HepG2 (cell line): ENCODE data around the gene FRMD8. TPM values are rescaled to one million over a fixed set of nuclear protein-coding genes. Genes with fewer than 3 reads are reported as not detected.

Source experiments
- ATAC-seq: fragments of 200-7000 bp; cut with Tn5 transposase; 3 replicates; pipeline ENCODE4 v1.9.1; 2020; ENCODE audit warnings: mild to moderate bottlenecking, moderate library complexity
- BruUV-seq: library from RNA; stranded (reverse); fragments of 400-500 nt; replicated peaks from 2 replicates; lab custom pipeline; 2021; lab: Mats Ljungman, UMichigan
- CTCF ChIA-PET: fragments of 300-600 bp; formaldehyde crosslinking; extraction: SDS; loops from one replicate; lab custom pipeline; 2021; ENCODE audit warnings: low total read pairs, inconsistent platforms, low intra/inter-chr PET ratio; lab: Yijun Ruan, JAX
- POLR2A ChIA-PET: fragments of 350-600 bp; sonication (Branson Sonifier 250); formaldehyde crosslinking; loops from one replicate; lab custom pipeline; 2020; ENCODE audit warnings: antibody characterized with exemption, inconsistent platforms; lab: Yijun Ruan, JAX
- DNase-seq: peaks from one replicate; pipeline ENCODE4 v3.0.0-alpha.2; 2015; ENCODE audit warnings: low spot score
- FAIRE-seq: peaks from 3 replicates; lab custom pipeline; 2011; peaks lifted over from hg19 to GRCh38; lab: Jason Lieb, UNC
- H2AFZ ChIP-seq: one replicate; pipeline ENCODE4 v1.6.1; 2011; ENCODE audit warnings: low read length, inconsistent platforms
- H3K27ac ChIP-seq: fragments of 300-600 bp; 3 replicates; pipeline ENCODE4 v1.8.0; 2011; ENCODE audit warnings: mixed run types, mild to moderate bottlenecking, mixed read lengths, low read length, inconsistent platforms; ENCODE audit not compliant: insufficient read depth; ENCODE audit errors: extremely low read length
- H3K27me3 ChIP-seq, 2 experiments: fragments of 200-600 bp in 1 of 2; 2 replicates in 1 of 2; 3 replicates in 1 of 2; pipeline versions ENCODE4 v1.6.0 to v1.8.0; 2011; ENCODE audit warnings: low read length in 2 of 2, mild to moderate bottlenecking in 2 of 2, moderate library complexity in 2 of 2, inconsistent platforms in 1 of 2; ENCODE audit not compliant: insufficient read depth in 2 of 2, control insufficient read depth in 1 of 2
- H3K36me3 ChIP-seq, 2 experiments: fragments of 200-600 bp in 1 of 2; replicated peaks in 1 of 2; 2 replicates in 1 of 2; 3 replicates in 1 of 2; pipeline versions ENCODE4 v1.5.1 to v1.8.0; 2011; ENCODE audit warnings: low read length in 2 of 2, inconsistent platforms in 1 of 2; ENCODE audit not compliant: insufficient read depth in 2 of 2, control insufficient read depth in 1 of 2
- H3K4me1 ChIP-seq: 2 replicates; pipeline ENCODE4 v1.5.1; 2012; ENCODE audit warnings: low read length, inconsistent platforms; ENCODE audit not compliant: insufficient read depth
- H3K4me2 ChIP-seq: 2 replicates; pipeline ENCODE4 v1.6.0; 2011; ENCODE audit warnings: low read depth, low read length, inconsistent platforms
- H3K4me3 ChIP-seq, 3 experiments: fragments of 200-600 bp in 1 of 3; sonication (generic), shearing (Covaris generic) in 1 of 3; replicated peaks in 1 of 3; 2 replicates each; pipeline ENCODE4 v1.5.1; 2011 to 2016; ENCODE audit warnings: low read length in 3 of 3, inconsistent platforms in 2 of 3, low read depth in 2 of 3, mild to moderate bottlenecking in 2 of 3, control low read depth in 1 of 3, mixed read lengths in 1 of 3; ENCODE audit not compliant: insufficient read depth in 1 of 3
- H3K79me2 ChIP-seq: one replicate; pipeline ENCODE4 v1.6.1; 2011; ENCODE audit warnings: low read length, inconsistent platforms; ENCODE audit not compliant: insufficient read depth
- H3K9ac ChIP-seq: 2 replicates; pipeline ENCODE4 v1.6.0; 2011; ENCODE audit warnings: mild to moderate bottlenecking, low read depth, low read length, inconsistent platforms; ENCODE audit not compliant: insufficient read depth
- H3K9me3 ChIP-seq: 2 replicates; pipeline ENCODE4 v1.5.1; 2012; ENCODE audit warnings: mild to moderate bottlenecking, low read length
- H4K20me1 ChIP-seq: 2 replicates; pipeline ENCODE4 v1.6.0; 2011; ENCODE audit warnings: inconsistent platforms, mild to moderate bottlenecking, low read length, moderate library complexity; ENCODE audit not compliant: insufficient read depth
- AFF4 ChIP-seq: sonication (generic); formaldehyde crosslinking; IDR thresholded peaks from 2 replicates; pipeline ENCODE4 v1.4.0; 2020; ENCODE audit warnings: missing genetic modification reagents
- CREB1 ChIP-seq, 2 experiments: fragments of 450-650 bp in 1 of 2; IDR thresholded peaks; 2 replicates each; pipeline ENCODE4 v1.6.1; 2016 to 2017; ENCODE audit warnings: control low read depth in 1 of 2, mild to moderate bottlenecking in 1 of 2, missing compliant biosample characterization in 1 of 2, missing genetic modification characterization in 1 of 2
- HIC2 ChIP-seq: sonication (generic); formaldehyde crosslinking; IDR thresholded peaks from 2 replicates; pipeline ENCODE4 v1.9.0; 2022; ENCODE audit warnings: low read depth, missing genetic modification reagents
- HNRNPL ChIP-seq: fragments of 200-400 bp; formaldehyde crosslinking; IDR thresholded peaks from 2 replicates; pipeline ENCODE4 v1.6.1; 2017; ENCODE audit warnings: mild to moderate bottlenecking, low read depth, low read length
- IKZF1 ChIP-seq: fragments of 450-650 bp; IDR thresholded peaks from 2 replicates; pipeline ENCODE4 v1.7.1; 2016
- PAF1 ChIP-seq: IDR thresholded peaks from 2 replicates; pipeline ENCODE4 v1.6.1; 2016; ENCODE audit warnings: missing genetic modification reagents, missing compliant biosample characterization
- PATZ1 ChIP-seq: sonication (generic); formaldehyde crosslinking; IDR thresholded peaks from 2 replicates; pipeline ENCODE4 v1.4.0; 2020; ENCODE audit warnings: missing genetic modification reagents
- RBM22 ChIP-seq: fragments of 200-400 bp; formaldehyde crosslinking; optimal IDR thresholded peaks from 2 replicates; pipeline ENCODE3; 2017; ENCODE audit warnings: mild to moderate bottlenecking, low read length, moderate library complexity
- SIN3A ChIP-seq: IDR thresholded peaks from 2 replicates; pipeline ENCODE4 v1.6.1; 2011; ENCODE audit warnings: low read depth, mild to moderate bottlenecking, control low read depth, low read length, borderline replicate concordance
- SRSF4 ChIP-seq: fragments of 200-400 bp; formaldehyde crosslinking; IDR thresholded peaks from one replicate; pipeline ENCODE4 v1.6.1; 2018; ENCODE audit warnings: mild to moderate bottlenecking, low read depth, low read length, moderate library complexity; ENCODE audit not compliant: poor library complexity, severe bottlenecking
- SSRP1 ChIP-seq: IDR thresholded peaks from 2 replicates; pipeline ENCODE4 v1.6.1; 2016; ENCODE audit warnings: control low read depth
- ZNF12 ChIP-seq: sonication (generic); formaldehyde crosslinking; IDR thresholded peaks from 2 replicates; pipeline ENCODE4 v1.5.0; 2020; ENCODE audit warnings: missing genetic modification reagents
- ZUFSP ChIP-seq: sonication (generic); formaldehyde crosslinking; IDR thresholded peaks from 2 replicates; pipeline ENCODE4 v1.9.0; 2021; ENCODE audit warnings: missing genetic modification reagents, mild to moderate bottlenecking, borderline replicate concordance
- WGBS: methylation state at CpG from one replicate; pipeline ENCODE4 v1.1.6; 2017; ENCODE audit warnings: low lambda C conversion rate; 5-methylcytosine and 5-hydroxymethylcytosine counted together
- in situ Hi-C: cut with HindIII; loops from 2 replicates; pipeline ENCODE4 v1.10.0; 2017; ENCODE audit warnings: low pct_unique_long_range_greater_than_20kb; ENCODE audit not compliant: extremely low pct_ligation_motif_present
- intact Hi-C: fragments of 100-400 bp; cut with micrococcal nuclease; formaldehyde crosslinking; loops from one replicate; pipeline ENCODE4 v1.10.0; 2022; ENCODE audit not compliant: unreplicated experiment
- polyA plus RNA-seq, 8 experiments: library from polyadenylated mRNA; depleted of rRNA in 3 of 8; stranded (reverse) in 7 of 8; unstranded in 1 of 8; fragments of >200 nt; fragmentation: Illumina TruSeq in 4 of 8; extraction: Trizol in 4 of 8; gene quantifications; 2 replicates each; pipeline versions ENCODE4 v1.2.1 to v1.2.3, GENCODE V29; 2011 to 2016; ENCODE audit warnings: low read depth in 4 of 8, missing spikeins in 1 of 8, mixed read lengths in 1 of 8; ENCODE audit not compliant: insufficient read depth in 1 of 8
- total RNA-seq, 5 experiments: library from RNA; depleted of rRNA; stranded (reverse); fragments of >200 nt; fragmentation: Illumina TruSeq; extraction: Trizol; gene quantifications; 2 replicates each; pipeline ENCODE4 v1.2.3, GENCODE V29; 2016; ENCODE audit warnings: low read depth in 1 of 5

Gene FRMD8
- total and polyA plus RNA-seq, 2 of the 13 experiments (the other 11 are each of a cell fraction or from before 2014, with no cell fraction given): 5.8 to 20.6 TPM

- Histone ChIP-seq H4K20me1 (peaks cover 85% of the 10 kb centered on the region), H3K79me2 (peaks cover 88% of the 10 kb centered on the region), H3K4me2 (peak overlapping the region; percentile 95), H3K27ac (peak overlapping the region; percentile 100), H3K9me3 (no peaks in the 10 kb centered on the region), H2AFZ (no peak overlapping the region), H3K27me3 (no peaks in the 10 kb centered on the region; a peak in 1 of 5 replicates), H3K4me3 (peak overlapping the region; percentile 91 to 94 (median 93)), H3K9ac (peak overlapping the region; percentile 100), H3K4me1 (peaks cover 51% of the 10 kb centered on the region), H3K36me3 (no peaks in the 10 kb centered on the region; a peak in 2 of 5 replicates)
- FAIRE-seq (peak; percentile 12), ATAC-seq (no peak), DNase-seq (no peak)
- ChIA-PET POLR2A (interaction anchor here (0.6 to 17.8 kb wide), 7 partner anchors 8 to 77 kb away, joined by 3 to 952 read pairs (median 147); partner anchors contain the start of genes FRMD8, MALAT1 and SLC25A45), CTCF (no interaction called here)
- in situ Hi-C loops (no loop called here), intact Hi-C loops (no loop called here)
- 5% methylated on average over 9 of the region's 9 CpGs for WGBS
- no TSS peak for BruUV-seq
- TF ChIP-seq HNRNPL (0 out of 2 replicates have a peak, but pooled peaks have one; percentile 52), SSRP1 (peak; percentile 58), RBM22 (peak; percentile 74), SIN3A (peak; percentile 9; the same call in 1 of the 2 replicates), HIC2 (CRISPR knock-in tag) (no peak), SRSF4 (peak; percentile 64), PATZ1 (CRISPR knock-in tag) (no peak), ZUFSP (CRISPR knock-in tag) (no peak), PAF1 (CRISPR knock-in tag) (peak; percentile 96), AFF4 (CRISPR knock-in tag) (0 out of 2 replicates have a peak, but pooled peaks have one; percentile 68), CREB1 (IDR thresholded peaks at IDR 0.05) (peak; percentile 87), CREB1 (CRISPR knock-in tag; IDR thresholded peaks at IDR 0.05) (no peak), ZNF12 (CRISPR knock-in tag) (0 out of 2 replicates have a peak, but pooled peaks have one; percentile 28), IKZF1 (no peak)
These were observed 39.8 kb downstream of the FRMD8 start for GRCh38 chr11:65425971-65426838.
